VCaP (cell line): Measurements from ENCODE around the gene ARHGEF4.

ENCODE experiments used
- H3K27ac ChIP-seq: fragments of 450-650 bp; 2 replicates; pipeline ENCODE4 v1.5.1; 2017
- CTCF ChIP-seq: fragments of 450-650 bp; conservative IDR thresholded peaks from 2 replicates; pipeline ENCODE4 v1.5.1; 2017; ENCODE audit warnings: mild to moderate bottlenecking, moderate library complexity

The ARHGEF4 gene

GRCh38 chr2:130911482-130911881 is 74.8 kb downstream of the ARHGEF4 start:
- H3K27ac ChIP-seq, result 0 out of 2 replicates have a peak overlapping the region, but pooled peaks have one; percentile 20
- TF ChIP-seq CTCF, result no peak

GRCh38 chr2:130911996-130912395 is 75.3 kb downstream of the ARHGEF4 start:
- 0 out of 2 replicates have a peak overlapping the region, but pooled peaks have one; percentile 20 for H3K27ac ChIP-seq
- TF ChIP-seq CTCF, result no peak

GRCh38 chr2:130912471-130912870 is 75.8 kb downstream of the ARHGEF4 start:
- TF ChIP-seq CTCF, result no peak
- H3K27ac ChIP-seq, result 0 out of 2 replicates have a peak overlapping the region, but pooled peaks have one; percentile 20

- peak overlapping the region; percentile 48 for H3K27ac ChIP-seq
- no peak for TF ChIP-seq CTCF
Measured at GRCh38 chr2:130913891-130914290, 77.2 kb downstream of the ARHGEF4 start.

- TF ChIP-seq CTCF, result no peak
- no peak overlapping the region for H3K27ac ChIP-seq
Measured at GRCh38 chr2:130915149-130915548, 78.4 kb downstream of the ARHGEF4 start.

- TF ChIP-seq CTCF, result no peak
- H3K27ac ChIP-seq, result no peak overlapping the region
Measured at GRCh38 chr2:130915595-130916437, 79.1 kb downstream of the ARHGEF4 start.

- TF ChIP-seq CTCF, result no peak
- no peak overlapping the region for H3K27ac ChIP-seq
Measured at GRCh38 chr2:130916438-130916705, 79.7 kb downstream of the ARHGEF4 start.
